UCSD-AML1 (cell line): ENCODE data around the gene SALL3.

Source experiments
- DNase-seq: peaks from one replicate; lab custom pipeline; 2025; ENCODE audit not compliant: unreplicated experiment; lab: John Stamatoyannopoulos, UW

The SALL3 gene

GRCh38 chr18:78980279-78980771 is 707 bp downstream of the SALL3 start:
- DNase-seq = no peak

GRCh38 chr18:78980777-78981380 is 1.3 kb downstream of the SALL3 start:
- DNase-seq = no peak

- DNase-seq = no peak
Observed at GRCh38 chr18:78981394-78981831, 1.8 kb downstream of the SALL3 start.

- no peak for DNase-seq
Observed at GRCh38 chr18:78981989-78982620, 2.5 kb downstream of the SALL3 start.

GRCh38 chr18:78983512-78983911 is 3.9 kb downstream of the SALL3 start:
- no peak for DNase-seq

GRCh38 chr18:78984941-78985784 is 5.5 kb downstream of the SALL3 start:
- no peak for DNase-seq

GRCh38 chr18:78986018-78986481 is 6.4 kb downstream of the SALL3 start:
- peak; percentile 25 for DNase-seq

GRCh38 chr18:78991446-78991845 is 11.8 kb downstream of the SALL3 start:
- no peak for DNase-seq

- DNase-seq = no peak
Observed at GRCh38 chr18:78992041-78993011, 12.7 kb downstream of the SALL3 start.

- DNase-seq = no peak
Observed at GRCh38 chr18:78993014-78993926, 13.7 kb downstream of the SALL3 start.

GRCh38 chr18:78994000-78994399 is 14.4 kb downstream of the SALL3 start:
- DNase-seq = no peak

GRCh38 chr18:78994531-78994930 is 14.9 kb downstream of the SALL3 start:
- no peak for DNase-seq

- DNase-seq = no peak
Observed at GRCh38 chr18:78994977-78995582, 15.5 kb downstream of the SALL3 start.

GRCh38 chr18:78995740-78996395 is 16.2 kb downstream of the SALL3 start:
- no peak for DNase-seq

GRCh38 chr18:78996741-78997490 is 17.3 kb downstream of the SALL3 start:
- DNase-seq = no peak

- no peak for DNase-seq
Observed at GRCh38 chr18:78998371-78999071, 18.9 kb downstream of the SALL3 start.

GRCh38 chr18:78999939-79000338 is 20.3 kb downstream of the SALL3 start:
- no peak for DNase-seq
